HepG2 (cell line): ENCODE measurements around the gene TFCP2L1. TPM values are rescaled to one million over a fixed set of nuclear protein-coding genes. Genes with fewer than 3 reads are reported as not detected.

Source experiments
- ATAC-seq: fragments of 200-7000 bp; cut with Tn5 transposase; 3 replicates; pipeline ENCODE4 v1.9.1; 2020; ENCODE audit warnings: mild to moderate bottlenecking, moderate library complexity
- BruUV-seq: library from RNA; stranded (reverse); fragments of 400-500 nt; replicated peaks from 2 replicates; lab custom pipeline; 2021; lab: Mats Ljungman, UMichigan
- CTCF ChIA-PET: fragments of 300-600 bp; formaldehyde crosslinking; extraction: SDS; loops from one replicate; lab custom pipeline; 2021; ENCODE audit warnings: low total read pairs, inconsistent platforms, low intra/inter-chr PET ratio; lab: Yijun Ruan, JAX
- POLR2A ChIA-PET: fragments of 350-600 bp; sonication (Branson Sonifier 250); formaldehyde crosslinking; loops from one replicate; lab custom pipeline; 2020; ENCODE audit warnings: antibody characterized with exemption, inconsistent platforms; lab: Yijun Ruan, JAX
- DNase-seq: peaks from one replicate; pipeline ENCODE4 v3.0.0-alpha.2; 2015; ENCODE audit warnings: low spot score
- FAIRE-seq: peaks from 3 replicates; lab custom pipeline; 2011; peaks lifted over from hg19 to GRCh38; lab: Jason Lieb, UNC
- H2AFZ ChIP-seq: one replicate; pipeline ENCODE4 v1.6.1; 2011; ENCODE audit warnings: low read length, inconsistent platforms
- H3K27ac ChIP-seq: fragments of 300-600 bp; 3 replicates; pipeline ENCODE4 v1.8.0; 2011; ENCODE audit warnings: mixed run types, mild to moderate bottlenecking, mixed read lengths, low read length, inconsistent platforms; ENCODE audit not compliant: insufficient read depth; ENCODE audit errors: extremely low read length
- H3K27me3 ChIP-seq, 2 experiments: fragments of 200-600 bp in 1 of 2; 2 replicates in 1 of 2; 3 replicates in 1 of 2; pipeline versions ENCODE4 v1.6.0 to v1.8.0; 2011; ENCODE audit warnings: low read length in 2 of 2, mild to moderate bottlenecking in 2 of 2, moderate library complexity in 2 of 2, inconsistent platforms in 1 of 2; ENCODE audit not compliant: insufficient read depth in 2 of 2, control insufficient read depth in 1 of 2
- H3K36me3 ChIP-seq, 2 experiments: fragments of 200-600 bp in 1 of 2; replicated peaks in 1 of 2; 2 replicates in 1 of 2; 3 replicates in 1 of 2; pipeline versions ENCODE4 v1.5.1 to v1.8.0; 2011; ENCODE audit warnings: low read length in 2 of 2, inconsistent platforms in 1 of 2; ENCODE audit not compliant: insufficient read depth in 2 of 2, control insufficient read depth in 1 of 2
- H3K4me1 ChIP-seq: 2 replicates; pipeline ENCODE4 v1.5.1; 2012; ENCODE audit warnings: low read length, inconsistent platforms; ENCODE audit not compliant: insufficient read depth
- H3K4me2 ChIP-seq: 2 replicates; pipeline ENCODE4 v1.6.0; 2011; ENCODE audit warnings: low read depth, low read length, inconsistent platforms
- H3K4me3 ChIP-seq, 3 experiments: fragments of 200-600 bp in 1 of 3; sonication (generic), shearing (Covaris generic) in 1 of 3; replicated peaks in 1 of 3; 2 replicates each; pipeline ENCODE4 v1.5.1; 2011 to 2016; ENCODE audit warnings: low read length in 3 of 3, inconsistent platforms in 2 of 3, low read depth in 2 of 3, mild to moderate bottlenecking in 2 of 3, control low read depth in 1 of 3, mixed read lengths in 1 of 3; ENCODE audit not compliant: insufficient read depth in 1 of 3
- H3K79me2 ChIP-seq: one replicate; pipeline ENCODE4 v1.6.1; 2011; ENCODE audit warnings: low read length, inconsistent platforms; ENCODE audit not compliant: insufficient read depth
- H3K9ac ChIP-seq: 2 replicates; pipeline ENCODE4 v1.6.0; 2011; ENCODE audit warnings: mild to moderate bottlenecking, low read depth, low read length, inconsistent platforms; ENCODE audit not compliant: insufficient read depth
- H3K9me3 ChIP-seq: 2 replicates; pipeline ENCODE4 v1.5.1; 2012; ENCODE audit warnings: mild to moderate bottlenecking, low read length
- H4K20me1 ChIP-seq: 2 replicates; pipeline ENCODE4 v1.6.0; 2011; ENCODE audit warnings: inconsistent platforms, mild to moderate bottlenecking, low read length, moderate library complexity; ENCODE audit not compliant: insufficient read depth
- BCL6 ChIP-seq: IDR thresholded peaks from 2 replicates; pipeline ENCODE4 v1.6.1; 2016; ENCODE audit warnings: missing genetic modification reagents, missing compliant biosample characterization
- FOXP1 ChIP-seq, 2 experiments: fragments of 450-650 bp in 1 of 2; IDR thresholded peaks; 2 replicates each; pipeline ENCODE4 v1.6.1; 2017 to 2018; ENCODE audit warnings: antibody characterized with exemption in 1 of 2
- FOXP4 ChIP-seq: sonication (generic); formaldehyde crosslinking; IDR thresholded peaks from 2 replicates; pipeline ENCODE4 v1.4.0; 2020; ENCODE audit warnings: missing genetic modification reagents
- GATAD2A ChIP-seq: IDR thresholded peaks from 2 replicates; pipeline ENCODE4 v1.6.1; 2016
- MTF2 ChIP-seq: sonication (generic); formaldehyde crosslinking; IDR thresholded peaks from 2 replicates; pipeline ENCODE4 v1.5.0; 2020; ENCODE audit warnings: missing genetic modification reagents, borderline replicate concordance
- PATZ1 ChIP-seq: sonication (generic); formaldehyde crosslinking; IDR thresholded peaks from 2 replicates; pipeline ENCODE4 v1.4.0; 2020; ENCODE audit warnings: missing genetic modification reagents
- PAXIP1 ChIP-seq: sonication (generic); formaldehyde crosslinking; conservative IDR thresholded peaks from 2 replicates; pipeline ENCODE4 v1.4.0; 2020; ENCODE audit warnings: mild to moderate bottlenecking, missing genetic modification reagents, moderate library complexity
- RARA ChIP-seq: IDR thresholded peaks from 2 replicates; pipeline ENCODE4 v1.6.1; 2016; ENCODE audit warnings: missing genetic modification reagents, missing compliant biosample characterization
- SOX6 ChIP-seq, 2 experiments: fragments of 450-650 bp in 1 of 2; sonication (generic) in 1 of 2; formaldehyde crosslinking in 1 of 2; IDR thresholded peaks; 2 replicates each; pipeline versions ENCODE4 v1.4.0 to v1.6.1; 2017 to 2020; ENCODE audit warnings: antibody characterized with exemption in 1 of 2, mild to moderate bottlenecking in 1 of 2, missing genetic modification reagents in 1 of 2
- TEAD3 ChIP-seq: optimal IDR thresholded peaks from 2 replicates; pipeline ENCODE3; 2016; ENCODE audit warnings: borderline replicate concordance
- WGBS: methylation state at CpG from one replicate; pipeline ENCODE4 v1.1.6; 2017; ENCODE audit warnings: low lambda C conversion rate; 5-methylcytosine and 5-hydroxymethylcytosine counted together
- in situ Hi-C: cut with HindIII; loops from 2 replicates; pipeline ENCODE4 v1.10.0; 2017; ENCODE audit warnings: low pct_unique_long_range_greater_than_20kb; ENCODE audit not compliant: extremely low pct_ligation_motif_present
- intact Hi-C: fragments of 100-400 bp; cut with micrococcal nuclease; formaldehyde crosslinking; loops from one replicate; pipeline ENCODE4 v1.10.0; 2022; ENCODE audit not compliant: unreplicated experiment
- polyA plus RNA-seq, 8 experiments: library from polyadenylated mRNA; depleted of rRNA in 3 of 8; stranded (reverse) in 7 of 8; unstranded in 1 of 8; fragments of >200 nt; fragmentation: Illumina TruSeq in 4 of 8; extraction: Trizol in 4 of 8; gene quantifications; 2 replicates each; pipeline versions ENCODE4 v1.2.1 to v1.2.3, GENCODE V29; 2011 to 2016; ENCODE audit warnings: low read depth in 4 of 8, missing spikeins in 1 of 8, mixed read lengths in 1 of 8; ENCODE audit not compliant: insufficient read depth in 1 of 8
- total RNA-seq, 5 experiments: library from RNA; depleted of rRNA; stranded (reverse); fragments of >200 nt; fragmentation: Illumina TruSeq; extraction: Trizol; gene quantifications; 2 replicates each; pipeline ENCODE4 v1.2.3, GENCODE V29; 2016; ENCODE audit warnings: low read depth in 1 of 5

The TFCP2L1 gene
- total and polyA plus RNA-seq, 2 of the 13 experiments (the other 11 are each of a cell fraction or from before 2014, with no cell fraction given), result under 0.01 TPM; not detected in 1

- no TSS peak for BruUV-seq
- intact Hi-C loops, result no loop called here
- Histone ChIP-seq H3K9me3 (no peaks in the 10 kb centered on the region), H3K79me2 (no peaks in the 10 kb centered on the region), H3K36me3 (no peaks in the 10 kb centered on the region), H2AFZ (no peak overlapping the region), H3K4me1 (peaks cover 43% of the 10 kb centered on the region), H3K4me3 (no peak overlapping the region)
- no peak for DNase-seq
- TF ChIP-seq PATZ1 (CRISPR knock-in tag) (peak; percentile 75; the same call in 1 of the 2 replicates), BCL6 (peak; percentile 71), FOXP1 (IDR thresholded peaks at IDR 0.05) (no peak), FOXP1 (CRISPR knock-in tag; IDR thresholded peaks at IDR 0.05) (peak; percentile 62), TEAD3 (CRISPR knock-in tag) (no peak), RARA (peak; percentile 9; the same call in 1 of the 2 replicates), MTF2 (no peak), FOXP4 (CRISPR knock-in tag) (peak; percentile 65), PAXIP1 (CRISPR knock-in tag) (0 out of 2 replicates have a peak, but pooled peaks have one; percentile 22), SOX6 (IDR thresholded peaks at IDR 0.05) (no peak), SOX6 (CRISPR knock-in tag; IDR thresholded peaks at IDR 0.05) (0 out of 2 replicates have a peak, but pooled peaks have one; percentile 11), GATAD2A (peak; percentile 25; the same call in 1 of the 2 replicates)
- TF ChIP-seq, all 625 proteins: peak for 8
- Histone ChIP-seq H3K27ac (no peak overlapping the region), H3K27me3 (peaks cover 17 to 72% of the 10 kb centered on the region in 2 experiments), H3K9ac (no peak overlapping the region), H4K20me1 (no peaks in the 10 kb centered on the region), H3K4me2 (no peak overlapping the region)
- in situ Hi-C loops, result no loop called here
- ATAC-seq (peak; percentile 11; the same call in 1 of the 3 replicates), FAIRE-seq (no peak)
- CTCF ChIA-PET, result no interaction called here
- POLR2A ChIA-PET, result no interaction called here
- 2% methylated on average over 7 of the region's 7 CpGs for WGBS
Observed at GRCh38 chr2:121281694-121282093, 3.3 kb downstream of the TFCP2L1 start.
